Right lobe of liver (tissue), 4 donors: ENCODE data around the gene CA12.

ENCODE experiments used
- CTCF ChIP-seq, 4 donors: fragments of 200-600 bp in 3 of 4; fragments of 450-650 bp in 1 of 4; IDR thresholded peaks; one replicate each; pipeline versions ENCODE4 v1.5.1 to v1.8.0; 2016 to 2022; ENCODE audit warnings: antibody characterized with exemption in 4 of 4, mild to moderate bottlenecking in 2 of 4
- POLR2A ChIP-seq: fragments of 450-650 bp; IDR thresholded peaks from one replicate; pipeline ENCODE4 v1.6.1; 2017; ENCODE audit warnings: antibody characterized with exemption, mild to moderate bottlenecking
- donor health status: DM: no; HTN: no; CAD: no.
- donor health status: DM: no; HTN: no; CAD: no.
- donor health status: DM: no; HTN: yes; CAD: no.

GRCh38 chr15:63327648-63328421, 53.8 kb downstream of the CA12 start:
- TF ChIP-seq CTCF (IDR thresholded peaks at IDR 0.05) = no peak
- TF ChIP-seq POLR2A = no peak
